ENCODE measurements around the gene DLG2.

GRCh38 chr11:84763931-84764330 lies 863.2 kb downstream of the DLG2 start:
- no peak for TF ChIP-seq POLR2A (IDR thresholded peaks at IDR 0.05)
- no peak for TF ChIP-seq CTCF (IDR thresholded peaks at IDR 0.05)
- TF ChIP-seq EP300 (IDR thresholded peaks at IDR 0.05) = no peak

Data from sigmoid colon (tissue), 4 donors.